GM19324 (cell line): ENCODE results near the gene MEF2D.

Experiments
- ATAC-seq: cut with Tn5 transposase; IDR thresholded peaks from one replicate; pipeline ENCODE4 v1.9.1; 2021; ENCODE audit warnings: mild to moderate bottlenecking, moderate library complexity; ENCODE audit not compliant: unreplicated experiment, low FRiP score

The MEF2D gene

GRCh38 chr1:156525071-156525501 lies 24.5 kb upstream of the MEF2D start:
- ATAC-seq: no peak

GRCh38 chr1:156524481-156524869 lies 23.9 kb upstream of the MEF2D start:
- ATAC-seq: no peak

DNA sequence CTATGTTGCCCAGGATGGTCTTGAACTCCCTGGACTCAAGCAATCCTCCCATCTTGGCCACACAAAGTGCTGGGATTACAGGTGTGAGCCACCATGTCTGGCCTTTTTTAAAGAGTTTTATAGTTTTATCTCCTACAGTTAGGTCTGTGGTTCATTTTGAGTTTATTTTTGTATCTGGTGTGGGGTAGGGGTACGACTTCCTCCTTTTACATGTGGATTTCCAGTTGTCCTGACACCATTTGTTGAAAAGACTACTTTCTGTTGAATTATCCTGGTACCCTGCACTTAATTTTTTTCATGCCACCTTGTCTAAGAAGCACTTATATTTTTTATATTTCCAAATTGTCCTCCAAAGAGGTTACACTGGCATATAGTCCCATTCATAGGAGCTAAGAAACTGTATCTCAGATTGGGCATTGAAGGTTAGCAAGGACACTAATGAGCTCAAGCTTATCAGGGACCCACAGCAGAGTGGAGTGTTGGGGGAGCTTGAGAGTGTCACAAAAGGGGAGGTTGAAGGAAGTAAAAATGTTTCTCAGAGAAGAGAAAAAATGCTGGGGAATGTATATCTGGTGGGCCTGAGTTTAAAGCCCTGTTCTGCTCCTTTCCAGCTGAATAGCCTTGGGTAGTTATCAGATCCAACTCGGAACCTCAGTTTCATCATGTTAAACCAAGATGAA lies 23.4 kb upstream of the MEF2D start:
- no peak for ATAC-seq

DNA sequence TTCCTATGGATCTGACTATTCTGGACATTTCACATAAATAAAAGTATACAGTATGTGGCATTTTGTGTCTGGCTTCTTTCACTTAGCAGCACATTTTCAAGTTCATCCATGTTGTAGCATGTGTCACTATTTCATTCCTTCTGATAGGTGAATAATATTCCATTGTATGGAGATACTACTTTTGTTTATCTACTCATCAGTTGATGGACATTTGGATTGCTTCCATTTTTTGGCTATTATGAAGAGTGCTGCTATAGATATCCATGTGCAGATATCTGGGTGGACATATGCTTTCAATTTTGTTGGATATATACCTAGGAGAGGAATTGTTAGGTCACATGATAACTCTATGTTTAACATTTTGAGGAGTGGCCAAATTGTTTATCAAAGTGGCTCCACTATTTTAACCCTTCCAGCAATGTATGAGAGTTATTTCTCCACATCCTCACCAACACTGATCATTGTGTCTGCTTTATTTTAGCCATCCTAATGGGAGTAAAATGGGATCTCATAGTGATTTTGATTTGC lies 21.9 kb upstream of the MEF2D start:
- no peak for ATAC-seq

DNA sequence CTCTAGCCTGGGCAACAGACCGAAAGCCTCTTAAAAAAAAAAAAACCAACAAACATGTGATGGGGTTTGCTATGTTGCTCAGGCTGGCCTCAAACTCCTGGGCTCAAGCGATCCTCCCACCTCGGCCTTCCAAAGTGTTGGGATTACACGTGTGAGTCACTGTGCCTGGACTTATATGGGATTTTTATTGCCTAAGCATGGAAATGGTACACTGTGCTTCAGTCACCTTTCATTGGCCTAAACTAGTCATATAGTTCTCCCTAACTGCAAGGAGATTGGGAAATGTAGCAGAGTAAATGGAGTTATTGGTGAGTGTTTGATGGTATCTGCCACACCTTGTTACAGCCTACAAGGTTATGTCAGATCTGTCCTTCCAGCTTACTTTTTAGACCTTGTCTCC lies 17.2 kb upstream of the MEF2D start:
- ATAC-seq: no peak

- no peak for ATAC-seq
These were observed 16.2 kb upstream of the MEF2D start for GRCh38 chr1:156516821-156517220.

GRCh38 chr1:156515956-156516355 lies 15.4 kb upstream of the MEF2D start:
- no peak for ATAC-seq

- no peak for ATAC-seq
These were observed 12.6 kb upstream of the MEF2D start for GRCh38 chr1:156513185-156513584.

GRCh38 chr1:156511644-156512043 lies 11.1 kb upstream of the MEF2D start:
- no peak for ATAC-seq

GRCh38 chr1:156510709-156511108 lies 10.1 kb upstream of the MEF2D start:
- ATAC-seq: no peak

GRCh38 chr1:156509424-156510034 lies 9.0 kb upstream of the MEF2D start:
- no peak for ATAC-seq

DNA sequence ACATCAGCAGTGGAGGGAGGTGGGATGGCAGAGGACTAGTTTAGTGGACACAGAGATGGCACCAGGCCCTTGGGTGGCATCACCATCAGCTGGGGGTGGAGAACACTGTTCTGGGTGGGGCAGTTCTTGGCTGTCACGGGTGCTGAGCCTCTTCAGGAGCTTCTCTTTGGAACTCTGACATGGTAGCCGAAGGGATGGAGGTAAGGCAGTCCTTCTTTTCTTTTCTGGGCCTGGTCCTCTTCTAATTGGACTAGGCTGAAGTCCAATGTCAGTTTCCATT lies 8.3 kb upstream of the MEF2D start:
- ATAC-seq: no peak

DNA sequence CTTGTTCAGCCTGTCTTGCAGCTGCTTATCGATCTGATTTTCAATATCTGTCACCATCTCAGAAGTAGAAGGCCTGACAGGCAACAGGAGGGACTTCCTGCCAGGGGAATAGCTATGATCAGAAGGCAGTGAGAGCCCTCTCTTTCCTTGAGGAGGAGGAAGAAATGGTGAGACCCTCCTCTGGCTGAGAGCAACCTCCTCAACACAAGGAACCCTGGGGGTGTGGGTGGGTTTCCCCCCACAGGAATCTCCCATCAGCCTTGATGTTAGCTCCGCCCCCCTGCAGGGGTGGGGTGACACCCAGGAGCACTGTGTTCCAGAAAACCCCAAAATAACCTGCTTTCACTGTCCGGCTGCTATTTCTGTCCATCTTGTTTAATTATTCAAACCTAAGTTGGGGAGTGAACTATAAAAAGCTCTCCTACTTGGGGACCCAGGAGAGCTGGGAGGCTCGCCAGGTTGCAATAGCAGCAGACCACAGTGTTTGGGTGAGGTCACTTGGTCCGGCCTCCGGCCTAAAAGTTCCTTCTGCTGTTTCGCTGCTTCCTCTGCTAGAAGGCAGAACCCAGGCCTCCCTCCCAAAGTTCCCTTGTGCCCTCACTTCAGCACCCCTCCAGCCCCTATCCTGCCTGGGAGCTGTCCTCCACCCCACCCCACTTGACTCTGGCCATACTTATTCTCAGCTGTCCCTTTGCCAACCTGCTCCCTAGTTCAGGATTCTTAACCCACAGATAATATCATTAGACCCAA lies 7.8 kb upstream of the MEF2D start:
- no peak for ATAC-seq

DNA sequence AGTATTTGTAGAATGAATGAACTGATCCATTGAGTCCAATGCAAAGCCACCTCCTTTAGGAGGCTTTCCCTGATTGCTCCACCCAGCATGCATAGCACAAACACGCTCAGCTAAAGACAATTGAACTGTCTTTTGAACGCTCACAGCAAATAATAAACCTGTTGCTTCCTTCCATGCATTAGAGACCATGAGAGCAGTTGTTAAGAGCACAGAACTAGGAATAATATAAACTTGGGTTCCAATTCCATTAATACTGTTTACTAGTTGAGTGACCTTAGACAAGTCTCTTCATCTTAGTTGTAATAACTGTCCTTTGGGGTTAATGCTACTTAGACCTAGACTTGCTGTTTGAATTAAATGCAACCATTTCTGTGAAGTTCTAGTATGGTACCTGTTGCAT lies 5.9 kb upstream of the MEF2D start:
- no peak for ATAC-seq

GRCh38 chr1:156505679-156506298 lies 5.2 kb upstream of the MEF2D start:
- ATAC-seq: no peak

- ATAC-seq: peak; percentile 48
These were observed 4.5 kb upstream of the MEF2D start for GRCh38 chr1:156504821-156505678.

DNA sequence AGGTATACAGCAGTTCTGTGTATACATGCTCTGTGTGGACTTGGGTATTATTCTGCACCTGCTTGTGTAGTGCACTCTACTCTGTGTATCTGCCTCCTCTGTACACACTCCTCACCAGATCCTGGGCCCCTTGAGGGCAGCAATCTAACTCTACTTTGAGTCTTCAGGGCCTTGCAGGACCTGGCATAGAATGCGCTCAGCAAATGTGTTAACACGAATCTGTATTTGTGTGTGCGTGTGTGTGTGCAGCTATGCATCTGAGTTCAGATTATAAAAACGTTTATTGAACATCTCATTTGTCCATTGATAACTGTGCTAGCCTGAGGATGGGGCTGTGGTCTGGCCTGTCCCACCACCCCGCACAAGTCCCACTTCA lies 3.9 kb upstream of the MEF2D start:
- ATAC-seq: no peak

- no peak for ATAC-seq
These were observed 3.3 kb upstream of the MEF2D start for GRCh38 chr1:156503698-156504437.

- no peak for ATAC-seq
These were observed 2.5 kb upstream of the MEF2D start for GRCh38 chr1:156502894-156503697.
